H54 (cell line): ENCODE results near the gene GRAMD2A.

Experiments used
- DNase-seq: peaks from one replicate; pipeline ENCODE4 v3.0.0; 2011; ENCODE audit warnings: low spot score, mixed read lengths; ENCODE audit not compliant: insufficient read length
- FAIRE-seq: peaks from 3 replicates; lab custom pipeline; 2011; peaks lifted over from hg19 to GRCh38; lab: Jason Lieb, UNC
- POLR2A ChIP-seq: IDR thresholded peaks from 2 replicates; pipeline ENCODE4 v1.6.1; 2011; ENCODE audit warnings: low read depth, mild to moderate bottlenecking, low read length

Gene GRAMD2A

DNA sequence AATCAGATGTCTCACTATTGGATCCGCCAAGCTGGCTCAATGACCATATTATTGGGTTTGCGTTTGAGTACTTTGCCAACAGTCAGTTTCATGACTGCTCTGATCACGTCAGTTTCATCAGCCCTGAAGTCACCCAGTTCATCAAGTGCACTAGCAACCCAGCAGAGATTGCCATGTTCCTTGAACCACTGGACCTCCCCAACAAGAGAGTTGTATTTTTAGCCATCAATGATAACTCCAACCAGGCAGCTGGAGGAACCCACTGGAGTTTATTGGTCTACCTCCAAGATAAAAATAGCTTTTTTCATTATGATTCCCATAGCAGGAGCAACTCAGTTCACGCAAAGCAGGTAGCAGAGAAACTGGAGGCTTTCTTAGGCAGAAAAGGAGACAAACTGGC is 57.9 kb downstream of the GRAMD2A start:
- no peak for TF ChIP-seq POLR2A
- DNase-seq (no peak), FAIRE-seq (no peak)

GRCh38 chr15:72136170-72137051 is 61.2 kb downstream of the GRAMD2A start:
- FAIRE-seq (no peak), DNase-seq (no peak)
- no peak for TF ChIP-seq POLR2A

GRCh38 chr15:72135719-72136118 is 61.9 kb downstream of the GRAMD2A start:
- DNase-seq (no peak), FAIRE-seq (no peak)
- TF ChIP-seq POLR2A = no peak

GRCh38 chr15:72133211-72133610 is 64.4 kb downstream of the GRAMD2A start:
- DNase-seq (no peak), FAIRE-seq (no peak)
- no peak for TF ChIP-seq POLR2A

DNA sequence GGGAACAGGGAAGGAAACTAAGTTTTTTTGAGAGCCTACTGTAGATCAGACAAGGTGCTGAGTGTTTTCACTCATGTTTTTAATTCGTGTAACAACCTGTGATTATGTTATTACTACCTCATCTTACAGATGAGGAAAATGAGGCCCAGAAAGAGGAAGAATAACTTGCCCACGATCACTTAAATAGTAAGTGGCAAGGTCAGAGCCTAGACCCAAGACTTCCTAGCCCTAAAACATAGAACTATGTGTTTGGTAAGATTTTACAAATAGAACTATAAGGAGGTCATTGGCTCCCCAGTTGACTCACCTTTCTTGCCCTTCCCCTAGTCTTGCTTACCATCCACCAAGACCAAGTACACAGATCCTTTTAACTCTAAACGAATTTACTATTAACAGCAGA is 65.7 kb downstream of the GRAMD2A start:
- no peak for FAIRE-seq

GRCh38 chr15:72130272-72130671 is 67.3 kb downstream of the GRAMD2A start:
- TF ChIP-seq POLR2A = no peak
- FAIRE-seq (no peak), DNase-seq (no peak)

More for the DNA sequence above, 65.7 kb downstream of the GRAMD2A start:
- no peak for DNase-seq
- no peak for TF ChIP-seq POLR2A

DNA sequence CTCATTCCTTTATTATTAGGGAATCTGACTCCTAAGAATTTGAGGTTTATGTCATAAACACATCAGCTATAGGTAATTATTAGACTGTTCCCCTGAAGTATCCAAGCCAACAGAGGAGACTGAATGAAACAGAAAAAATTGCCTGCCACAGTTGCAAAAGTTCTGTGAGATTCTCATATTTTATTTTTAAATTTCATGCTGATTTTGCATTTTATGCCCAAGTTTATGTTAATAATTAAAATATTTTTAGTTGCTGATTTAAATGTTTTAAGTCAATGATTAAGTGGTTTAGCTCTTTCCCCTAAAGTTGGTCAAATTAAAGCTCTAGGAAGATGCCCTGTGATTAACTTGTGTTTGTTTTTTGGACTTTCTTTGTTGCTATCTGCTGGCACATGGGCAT is 69.2 kb downstream of the GRAMD2A start:
- FAIRE-seq = no peak
- no peak for TF ChIP-seq POLR2A
- DNase-seq = no peak

DNA sequence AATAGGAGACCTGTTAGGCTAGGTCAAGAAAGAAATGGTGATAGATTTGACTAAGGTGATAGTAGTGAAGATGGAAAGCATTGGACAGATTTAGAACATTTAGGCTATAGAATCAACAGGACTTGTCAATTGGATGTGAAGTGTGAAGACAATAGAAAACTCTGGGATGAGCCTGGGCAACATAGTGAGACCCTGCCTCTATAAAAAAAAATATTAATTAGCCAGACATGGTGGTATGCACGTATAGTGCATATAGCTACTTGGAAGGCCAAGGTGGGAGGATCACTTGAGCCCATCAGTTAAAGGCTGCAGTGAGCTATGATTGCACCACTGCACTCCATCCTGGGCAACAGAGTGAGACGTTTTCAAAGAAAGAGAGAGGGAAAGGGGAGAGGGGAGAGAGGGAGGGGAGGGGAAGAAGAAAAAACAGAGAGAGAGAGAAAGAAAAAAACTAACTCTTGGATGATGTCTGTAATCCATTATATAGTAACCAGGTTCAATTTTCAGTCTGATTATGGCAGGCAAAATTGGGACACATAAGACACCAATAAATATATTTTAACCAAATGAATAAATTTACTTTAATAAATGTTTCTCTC is 69.8 kb downstream of the GRAMD2A start:
- TF ChIP-seq POLR2A = no peak
- FAIRE-seq (no peak), DNase-seq (no peak)

- no peak for FAIRE-seq
- no peak for DNase-seq
- no peak for TF ChIP-seq POLR2A
These were observed 73.4 kb downstream of the GRAMD2A start for GRCh38 chr15:72124218-72124617.

DNA sequence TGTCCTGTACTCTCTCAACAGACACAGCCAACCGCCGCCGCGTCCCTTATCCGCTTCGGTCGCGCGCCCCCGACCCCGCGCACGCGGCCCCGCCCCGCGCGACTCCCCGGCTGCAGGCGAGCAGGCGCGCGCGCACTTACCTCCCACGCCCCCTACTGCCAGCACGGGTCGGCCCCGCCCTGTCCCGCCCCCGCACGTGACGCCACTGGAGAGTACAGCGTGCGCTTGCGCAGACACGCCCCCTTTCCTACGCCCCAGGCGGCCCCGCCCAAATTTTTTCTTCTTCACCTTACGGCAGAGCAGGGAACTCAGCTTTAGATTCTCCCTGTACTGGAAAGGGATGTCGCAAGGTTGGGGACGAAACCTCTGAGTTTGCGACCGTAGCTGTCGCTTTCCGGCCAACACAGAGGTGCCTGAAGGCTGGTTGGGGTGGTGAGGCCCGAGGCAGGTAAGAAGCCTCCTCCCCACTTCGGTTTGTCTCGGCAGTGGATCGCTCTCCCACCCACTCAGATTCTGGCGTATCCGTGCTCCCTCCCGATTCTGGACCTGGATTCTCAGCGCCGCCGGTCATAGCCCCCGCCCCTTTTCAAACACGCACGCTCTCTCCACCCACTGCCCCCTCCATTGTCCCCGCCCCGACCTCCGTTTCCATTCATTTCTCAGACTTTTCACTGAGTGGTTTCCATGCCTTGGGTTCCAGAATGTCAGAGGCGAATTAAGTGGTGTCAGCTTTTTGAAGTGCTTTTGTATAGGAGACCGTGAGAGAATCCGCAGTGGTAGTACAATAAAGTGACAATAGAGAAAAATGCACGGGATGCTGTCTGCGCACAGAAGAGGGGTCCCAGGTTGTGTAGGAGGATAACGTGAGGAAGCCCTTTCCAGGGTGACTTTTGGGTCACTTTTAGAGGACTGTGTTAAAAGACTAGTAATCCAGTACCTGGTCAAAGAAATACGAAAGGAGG is 79.3 kb downstream of the GRAMD2A start, which contains the start of the genes MYO9A and SENP8:
Gene MYO9A (minus strand): TSS at position 134 of the 962 bp plus-strand sequence. CDS start 71,587 bp downstream, outside the sequence.
Gene SENP8 (plus strand): TSS at position 387 of the 962 bp plus-strand sequence. CDS start 21,221 bp downstream, outside the sequence.
- DNase-seq (peak; percentile 68), FAIRE-seq (peak; percentile 30)
- TF ChIP-seq POLR2A = peak; percentile 74

DNA sequence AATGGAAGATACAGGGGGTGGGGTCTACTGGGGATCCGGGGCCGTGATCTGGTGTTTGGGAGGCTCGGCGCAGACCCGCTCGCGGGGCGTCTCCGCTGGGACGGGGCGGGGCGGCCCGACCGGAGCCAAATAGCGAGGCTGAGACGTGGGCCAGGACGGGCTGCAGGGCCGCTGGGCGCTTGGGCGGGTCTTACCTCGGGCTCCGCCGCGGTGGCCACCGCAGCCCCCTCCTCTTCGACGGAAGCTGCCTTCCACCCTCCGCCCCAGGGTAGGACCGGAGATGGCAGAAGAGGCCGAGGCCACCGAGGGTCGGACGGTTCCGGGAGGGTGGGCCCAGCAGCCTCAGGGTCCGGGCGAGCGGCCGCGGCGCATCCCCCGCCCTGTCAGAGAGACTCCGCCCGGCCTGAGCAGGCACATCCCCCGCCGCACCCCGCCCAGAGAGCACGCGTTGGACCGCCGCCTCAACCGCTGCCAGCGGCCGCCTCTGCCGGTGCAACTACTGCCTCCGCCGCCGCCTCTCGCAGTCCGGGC is 80.0 kb downstream of the GRAMD2A start:
- peak; percentile 63 for TF ChIP-seq POLR2A
- FAIRE-seq (no peak), DNase-seq (peak; percentile 47)

GRCh38 chr15:72116731-72117485 is 80.7 kb downstream of the GRAMD2A start:
- no peak for FAIRE-seq
- no peak for DNase-seq
- TF ChIP-seq POLR2A = no peak

DNA sequence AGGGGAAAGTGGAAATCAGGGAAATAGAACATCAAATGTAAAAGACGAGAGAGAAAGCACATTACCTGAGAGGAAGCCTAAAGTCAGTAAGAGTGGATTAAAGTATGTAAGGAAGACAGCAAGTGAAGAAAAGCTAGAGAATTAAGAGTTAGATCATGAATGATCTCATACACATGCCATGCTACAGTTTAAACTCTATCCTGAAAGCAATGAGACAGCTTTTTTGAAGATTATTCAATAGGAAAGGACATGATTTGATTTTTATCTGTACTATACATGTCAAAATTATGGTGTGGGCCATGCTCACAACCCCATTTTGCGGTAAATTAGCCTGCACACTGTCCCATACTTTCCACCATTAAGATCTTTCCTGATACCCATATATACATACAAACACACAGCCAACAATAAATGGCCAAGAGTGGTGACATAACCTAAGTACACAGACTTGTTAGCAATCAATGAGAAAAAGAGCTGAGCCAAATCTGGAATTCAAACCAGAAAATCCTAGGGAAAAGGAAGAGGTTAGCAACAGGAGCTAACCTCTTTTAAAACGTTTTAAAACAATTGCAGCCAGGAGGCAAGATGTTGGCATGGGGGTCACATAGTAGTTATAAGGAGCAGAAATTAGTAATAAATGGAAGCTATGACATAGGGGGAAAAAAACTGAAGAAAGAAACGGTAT is 84.1 kb downstream of the GRAMD2A start:
- FAIRE-seq (no peak), DNase-seq (no peak)
- no peak for TF ChIP-seq POLR2A
